Measurements from ENCODE around the gene C17orf50.
"Not testable (repeated sequence)": the region's sequence is repeated elsewhere in the genome, so short reads cannot be mapped to it uniquely, and the experiment has no call there.

C17orf50 gene

GRCh38 chr17:35735036-35735805 lies 25.5 kb upstream of the C17orf50 start:
- DNase-seq: no peak

GRCh38 chr17:35736236-35736635 lies 24.5 kb upstream of the C17orf50 start:
- no peak for DNase-seq

GRCh38 chr17:35738519-35739133 lies 22.1 kb upstream of the C17orf50 start:
- no peak for DNase-seq

GRCh38 chr17:35740216-35740615 lies 20.5 kb upstream of the C17orf50 start:
- no peak for DNase-seq

GRCh38 chr17:35740997-35741931 lies 19.4 kb upstream of the C17orf50 start:
- no peak for DNase-seq

- DNase-seq: no peak
These were observed 18.2 kb upstream of the C17orf50 start for GRCh38 chr17:35742496-35742895.

GRCh38 chr17:35742896-35743477 lies 17.7 kb upstream of the C17orf50 start:
- no peak for DNase-seq

GRCh38 chr17:35743626-35744328 lies 16.9 kb upstream of the C17orf50 start:
- no peak for DNase-seq

GRCh38 chr17:35744830-35745229 lies 15.9 kb upstream of the C17orf50 start:
- DNase-seq: no peak

GRCh38 chr17:35745246-35745645 lies 15.4 kb upstream of the C17orf50 start:
- no peak for DNase-seq

- DNase-seq: no peak
These were observed 14.9 kb upstream of the C17orf50 start for GRCh38 chr17:35745749-35746320.

GRCh38 chr17:35747540-35748017 lies 13.1 kb upstream of the C17orf50 start:
- DNase-seq: peak; percentile 57

GRCh38 chr17:35748341-35748841 lies 12.3 kb upstream of the C17orf50 start:
- no peak for DNase-seq

- DNase-seq: no peak
These were observed 11.7 kb upstream of the C17orf50 start for GRCh38 chr17:35748979-35749378.

GRCh38 chr17:35749560-35750412 lies 10.9 kb upstream of the C17orf50 start:
- DNase-seq: no peak

GRCh38 chr17:35750526-35751395 lies 9.9 kb upstream of the C17orf50 start:
- DNase-seq: no peak

- DNase-seq: not testable (repeated sequence)
These were observed 9.1 kb upstream of the C17orf50 start for GRCh38 chr17:35751541-35751940.

GRCh38 chr17:35752471-35752870 lies 8.2 kb upstream of the C17orf50 start:
- no peak for DNase-seq

- no peak for DNase-seq
These were observed 7.5 kb upstream of the C17orf50 start, which contains the start of gene GAS2L2 for GRCh38 chr17:35752945-35753764. Gene GAS2L2 (minus strand): TSS chr17:35753239. CDS start chr17:35752850, 389 bp downstream.
